Measurements from ENCODE around the gene DNAH10. TPM values are rescaled to one million over a fixed set of nuclear protein-coding genes. Genes with fewer than 3 reads are reported as not detected.

DNAH10 gene
- polyA plus RNA-seq, 2 of the 4 experiments (the other 2 are of a cell fraction) = 0.14 to 0.39 TPM

DNA sequence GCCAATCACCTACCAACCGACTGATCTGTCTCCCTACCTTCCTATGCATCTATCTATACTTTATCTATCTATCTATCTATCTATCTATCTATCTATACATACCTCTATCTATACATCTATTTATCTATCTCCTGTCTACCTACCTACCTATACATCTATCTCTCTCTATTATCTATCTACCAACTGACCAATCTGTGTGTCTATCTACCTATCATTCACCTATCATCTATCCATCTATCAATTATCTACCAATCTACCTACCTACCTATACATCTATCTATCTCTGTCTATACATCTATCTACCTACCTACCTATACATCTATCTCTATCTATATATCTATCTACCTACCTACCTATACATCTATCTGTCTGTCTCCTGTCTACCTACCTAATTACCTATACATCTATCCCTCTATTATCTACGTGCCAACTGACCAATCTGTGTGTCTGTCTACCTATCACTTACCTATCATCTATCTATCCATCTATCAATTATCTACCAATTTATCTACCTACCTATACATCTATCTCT, 3.5 kb downstream of the DNAH10 start:
- DNase-seq (ENCODE audit: low read depth in 1 of 2, low spot score in 1 of 2) = no peak

DNA sequence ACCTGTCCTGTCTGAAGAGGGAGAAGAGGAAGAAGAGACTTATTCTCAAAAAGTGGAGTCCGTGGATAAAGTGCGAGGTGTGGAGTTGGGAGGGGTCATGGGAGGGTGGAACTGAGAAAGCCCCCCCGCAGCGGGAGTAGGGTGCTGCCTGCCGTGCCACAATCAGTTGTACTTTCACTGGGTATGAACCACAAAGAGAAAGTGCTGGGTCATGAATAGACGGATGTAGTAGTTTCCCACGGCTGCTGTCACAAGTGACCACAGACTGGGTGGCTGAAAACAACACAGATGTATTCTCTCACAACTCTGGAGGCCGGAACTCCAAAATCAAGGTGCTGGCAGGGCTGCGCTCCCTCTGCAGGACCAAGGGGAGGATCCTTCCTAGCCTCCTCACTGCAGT, 5.5 kb downstream of the DNAH10 start:
- Histone ChIP-seq H3K4me2 (no peak overlapping the region), H3K4me1 (no peaks in the 10 kb centered on the region), H3K4me3 (no peak overlapping the region), H3K9me3 (no peaks in the 10 kb centered on the region), H3K27ac (no peak overlapping the region)
- ChIA-PET POLR2A (no interaction called here), CTCF (no interaction called here)
- 78% methylated on average over 9 of the region's 9 CpGs for WGBS (ENCODE audit: missing lambda C conversion rate)
- ATAC-seq (no peak), FAIRE-seq (no peak), DNase-seq (ENCODE audit: low read depth in 1 of 2, low spot score in 1 of 2) (no peak)
- TF ChIP-seq TFCP2L1 (CRISPR knock-in tag; IDR thresholded peaks at IDR 0.05) (no peak), SREBF2 (IDR thresholded peaks at IDR 0.05) (no peak), SMC3 (IDR thresholded peaks at IDR 0.05) (no peak), FOSL2 (IDR thresholded peaks at IDR 0.05) (no peak), FOSL2 (CRISPR knock-in tag; IDR thresholded peaks at IDR 0.05) (no peak)

More for the DNA sequence above, 3.5 kb downstream of the DNAH10 start:
- ChIA-PET CTCF (no interaction called here), POLR2A (no interaction called here)
- TF ChIP-seq, protein P1, sequence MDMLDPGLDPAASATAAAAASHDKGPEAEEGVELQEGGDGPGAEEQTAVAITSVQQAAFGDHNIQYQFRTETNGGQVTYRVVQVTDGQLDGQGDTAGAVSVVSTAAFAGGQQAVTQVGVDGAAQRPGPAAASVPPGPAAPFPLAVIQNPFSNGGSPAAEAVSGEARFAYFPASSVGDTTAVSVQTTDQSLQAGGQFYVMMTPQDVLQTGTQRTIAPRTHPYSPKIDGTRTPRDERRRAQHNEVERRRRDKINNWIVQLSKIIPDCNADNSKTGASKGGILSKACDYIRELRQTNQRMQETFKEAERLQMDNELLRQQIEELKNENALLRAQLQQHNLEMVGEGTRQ (IDR thresholded peaks at IDR 0.05) = no peak
- TF ChIP-seq KDM5A (IDR thresholded peaks at IDR 0.05) = no peak
- TF ChIP-seq ZC3H11A (IDR thresholded peaks at IDR 0.05) = no peak
- TF ChIP-seq RAD21 (conservative IDR thresholded peaks at IDR 0.05 in 1 of 2, IDR thresholded peaks at IDR 0.05 in 1 of 2) = no peak
- no peak for TF ChIP-seq KDM1A (IDR thresholded peaks at IDR 0.05; ENCODE audit: low read depth)
- no peak for TF ChIP-seq MYC (IDR thresholded peaks at IDR 0.05; ENCODE audit: borderline replicate concordance, low read length)
- no peak for TF ChIP-seq ZSCAN20 (CRISPR knock-in tag; IDR thresholded peaks at IDR 0.05)
- TF ChIP-seq, protein P2, sequence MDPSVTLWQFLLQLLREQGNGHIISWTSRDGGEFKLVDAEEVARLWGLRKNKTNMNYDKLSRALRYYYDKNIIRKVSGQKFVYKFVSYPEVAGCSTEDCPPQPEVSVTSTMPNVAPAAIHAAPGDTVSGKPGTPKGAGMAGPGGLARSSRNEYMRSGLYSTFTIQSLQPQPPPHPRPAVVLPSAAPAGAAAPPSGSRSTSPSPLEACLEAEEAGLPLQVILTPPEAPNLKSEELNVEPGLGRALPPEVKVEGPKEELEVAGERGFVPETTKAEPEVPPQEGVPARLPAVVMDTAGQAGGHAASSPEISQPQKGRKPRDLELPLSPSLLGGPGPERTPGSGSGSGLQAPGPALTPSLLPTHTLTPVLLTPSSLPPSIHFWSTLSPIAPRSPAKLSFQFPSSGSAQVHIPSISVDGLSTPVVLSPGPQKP (IDR thresholded peaks at IDR 0.05; ENCODE audit: low read depth, low read length) = no peak
- no peak for TF ChIP-seq RFX5 (IDR thresholded peaks at IDR 0.05)
- no peak for TF ChIP-seq ZFP36 (IDR thresholded peaks at IDR 0.05; ENCODE audit: borderline replicate concordance, partially characterized antibody)
- TF ChIP-seq, protein P3, sequence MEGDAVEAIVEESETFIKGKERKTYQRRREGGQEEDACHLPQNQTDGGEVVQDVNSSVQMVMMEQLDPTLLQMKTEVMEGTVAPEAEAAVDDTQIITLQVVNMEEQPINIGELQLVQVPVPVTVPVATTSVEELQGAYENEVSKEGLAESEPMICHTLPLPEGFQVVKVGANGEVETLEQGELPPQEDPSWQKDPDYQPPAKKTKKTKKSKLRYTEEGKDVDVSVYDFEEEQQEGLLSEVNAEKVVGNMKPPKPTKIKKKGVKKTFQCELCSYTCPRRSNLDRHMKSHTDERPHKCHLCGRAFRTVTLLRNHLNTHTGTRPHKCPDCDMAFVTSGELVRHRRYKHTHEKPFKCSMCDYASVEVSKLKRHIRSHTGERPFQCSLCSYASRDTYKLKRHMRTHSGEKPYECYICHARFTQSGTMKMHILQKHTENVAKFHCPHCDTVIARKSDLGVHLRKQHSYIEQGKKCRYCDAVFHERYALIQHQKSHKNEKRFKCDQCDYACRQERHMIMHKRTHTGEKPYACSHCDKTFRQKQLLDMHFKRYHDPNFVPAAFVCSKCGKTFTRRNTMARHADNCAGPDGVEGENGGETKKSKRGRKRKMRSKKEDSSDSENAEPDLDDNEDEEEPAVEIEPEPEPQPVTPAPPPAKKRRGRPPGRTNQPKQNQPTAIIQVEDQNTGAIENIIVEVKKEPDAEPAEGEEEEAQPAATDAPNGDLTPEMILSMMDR (IDR thresholded peaks at IDR 0.05) = no peak
- no peak for TF ChIP-seq POLR2AphosphoS2 (conservative IDR thresholded peaks at IDR 0.05; ENCODE audit: low read length)
- TF ChIP-seq HOXB13 (CRISPR knock-in tag; IDR thresholded peaks at IDR 0.05; ENCODE audit: low read depth) = no peak
- TF ChIP-seq HOXA7 (CRISPR knock-in tag; IDR thresholded peaks at IDR 0.05) = no peak
- TF ChIP-seq, protein P4, sequence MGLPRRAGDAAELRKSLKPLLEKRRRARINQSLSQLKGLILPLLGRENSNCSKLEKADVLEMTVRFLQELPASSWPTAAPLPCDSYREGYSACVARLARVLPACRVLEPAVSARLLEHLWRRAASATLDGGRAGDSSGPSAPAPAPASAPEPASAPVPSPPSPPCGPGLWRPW (IDR thresholded peaks at IDR 0.05) = no peak
- TF ChIP-seq HDAC2 (IDR thresholded peaks at IDR 0.05) = no peak
- TF ChIP-seq CBX2 (IDR thresholded peaks at IDR 0.05; ENCODE audit: borderline replicate concordance, low read depth) = no peak
- no peak for TF ChIP-seq JUNB (IDR thresholded peaks at IDR 0.05)
- Histone ChIP-seq H3K27ac (no peak overlapping the region), H3K9me3 (no peaks in the 10 kb centered on the region), H3K4me1 (no peaks in the 10 kb centered on the region), H3K4me3 (no peak overlapping the region), H3K4me2 (no peak overlapping the region)
- FAIRE-seq (no peak), ATAC-seq (no peak)
- 13% methylated on average over 2 of the region's 2 CpGs for WGBS (ENCODE audit: missing lambda C conversion rate)
